GM21390 (cell line): ENCODE measurements around the gene HSD17B12.
A peak's percentile ranks its signal among the peaks of the same experiment; 100 is the strongest.

Experiments used
- ATAC-seq: cut with Tn5 transposase; IDR thresholded peaks from one replicate; pipeline ENCODE4 v1.9.1; 2021; ENCODE audit not compliant: unreplicated experiment

The HSD17B12 gene

GRCh38 chr11:43687120-43687791 is 6.7 kb downstream of the HSD17B12 start:
- ATAC-seq = peak; percentile 45

DNA sequence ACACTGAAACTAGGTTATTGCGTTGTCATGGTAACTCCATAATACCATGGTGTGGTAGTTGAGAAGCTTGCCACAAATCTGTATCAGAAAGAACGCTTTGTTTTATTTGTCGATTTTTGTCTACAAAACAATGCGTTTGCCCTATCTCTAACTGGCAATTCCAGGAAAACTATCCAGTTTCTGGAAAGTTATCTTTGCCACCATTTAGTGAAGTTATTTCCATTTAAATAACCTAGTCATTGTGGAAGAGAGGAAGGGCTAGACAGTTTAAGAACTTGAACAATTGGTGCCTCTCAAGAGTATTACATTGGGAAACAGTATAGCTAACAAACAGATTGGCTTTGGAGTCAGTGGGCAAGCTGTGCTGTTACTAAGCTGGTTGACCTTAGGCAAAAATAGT is 7.9 kb downstream of the HSD17B12 start:
- ATAC-seq = no peak

- no peak for ATAC-seq
Measured at GRCh38 chr11:43689167-43689566, 8.6 kb downstream of the HSD17B12 start.

DNA sequence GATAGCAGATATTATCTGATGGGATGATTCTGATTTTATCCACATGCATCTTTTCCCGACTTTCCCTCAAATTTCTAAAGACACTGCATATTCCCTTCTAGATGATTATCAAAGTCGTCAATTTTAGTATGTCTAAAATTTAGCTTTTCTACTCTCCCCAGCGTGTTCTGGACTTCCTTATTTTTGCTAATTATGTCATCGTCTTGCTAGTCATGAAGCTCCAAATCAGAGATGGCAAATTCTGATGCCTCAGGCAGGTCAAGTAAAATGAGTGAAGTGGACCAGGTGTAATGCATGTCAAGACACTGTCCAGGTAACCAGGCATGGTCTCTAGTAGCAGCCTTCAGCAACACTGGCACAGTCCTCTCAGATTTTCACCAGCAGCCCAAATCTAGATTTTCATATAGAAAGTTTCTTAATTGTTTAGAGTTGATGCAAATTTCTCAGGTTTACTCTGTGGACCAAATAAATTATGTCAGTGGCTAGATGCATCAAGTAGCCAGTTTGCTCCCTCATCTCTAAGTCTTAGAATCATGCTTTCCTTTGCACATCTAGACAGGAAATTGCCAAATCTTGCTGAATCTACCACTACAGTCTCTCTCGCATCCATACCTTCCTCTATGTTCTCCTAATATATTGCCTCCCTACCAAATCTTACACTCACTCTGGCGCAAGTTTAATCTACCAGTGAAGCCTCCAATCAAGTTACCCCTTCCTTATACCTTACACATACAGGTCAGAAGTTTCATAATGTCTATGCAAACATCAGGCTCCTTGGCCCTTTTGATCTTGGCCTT is 10.6 kb downstream of the HSD17B12 start:
- ATAC-seq = no peak

DNA sequence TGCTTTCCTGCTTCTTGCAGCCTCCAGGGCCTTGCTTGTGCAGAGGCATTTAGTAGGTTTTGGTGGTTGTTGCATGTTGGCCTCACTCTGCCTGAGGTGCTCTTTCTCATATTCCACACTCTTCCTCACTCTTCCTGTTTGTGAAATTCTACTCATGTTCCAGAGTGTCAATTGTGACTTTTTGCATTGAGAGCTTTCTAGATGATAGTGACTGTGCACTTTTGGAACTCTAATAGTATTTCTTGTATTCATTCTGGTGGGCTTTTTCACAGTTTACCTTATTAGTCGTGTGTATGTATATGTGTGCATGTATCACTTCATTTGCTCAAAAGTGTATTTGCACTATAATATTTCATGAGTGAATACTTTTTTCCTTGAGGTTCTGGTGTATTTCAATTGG is 11.3 kb downstream of the HSD17B12 start:
- no peak for ATAC-seq

DNA sequence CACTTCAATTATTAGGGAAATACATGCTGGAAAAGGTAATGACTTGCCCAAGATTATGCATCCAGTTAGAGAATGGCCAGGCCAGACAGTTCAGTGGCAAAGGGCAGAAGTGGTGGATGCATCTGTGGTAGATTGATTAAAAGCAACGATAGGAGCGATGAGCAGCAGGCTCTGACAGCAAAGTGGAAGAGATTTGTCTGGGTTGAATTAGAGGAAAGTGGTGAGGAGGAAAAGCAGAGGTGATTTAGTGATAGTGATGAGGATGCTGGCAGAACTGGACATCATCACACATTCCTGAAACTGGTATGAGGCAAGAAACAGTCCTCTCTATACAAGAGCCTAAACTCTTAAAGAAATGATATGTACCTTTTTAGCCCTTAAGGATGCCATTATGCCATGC is 12.5 kb downstream of the HSD17B12 start:
- no peak for ATAC-seq

DNA sequence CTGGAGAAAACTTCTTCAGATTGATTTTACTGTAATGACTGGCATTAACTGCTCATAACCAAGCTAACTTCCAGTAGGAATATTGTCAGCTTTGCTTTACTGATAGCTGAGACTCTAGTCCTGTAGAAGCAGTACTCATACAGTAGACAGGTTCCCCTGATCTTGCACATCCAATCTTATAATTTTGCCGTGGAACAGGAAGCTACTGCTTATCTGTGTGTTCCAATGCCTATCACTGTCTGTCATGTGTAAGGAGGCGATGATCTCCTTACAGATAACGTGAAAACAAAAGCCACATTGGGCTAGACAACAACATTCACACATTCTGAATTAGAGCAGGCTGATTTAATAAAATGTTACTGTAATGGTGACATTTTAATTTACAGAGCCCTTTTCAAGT is 13.2 kb downstream of the HSD17B12 start:
- no peak for ATAC-seq

DNA sequence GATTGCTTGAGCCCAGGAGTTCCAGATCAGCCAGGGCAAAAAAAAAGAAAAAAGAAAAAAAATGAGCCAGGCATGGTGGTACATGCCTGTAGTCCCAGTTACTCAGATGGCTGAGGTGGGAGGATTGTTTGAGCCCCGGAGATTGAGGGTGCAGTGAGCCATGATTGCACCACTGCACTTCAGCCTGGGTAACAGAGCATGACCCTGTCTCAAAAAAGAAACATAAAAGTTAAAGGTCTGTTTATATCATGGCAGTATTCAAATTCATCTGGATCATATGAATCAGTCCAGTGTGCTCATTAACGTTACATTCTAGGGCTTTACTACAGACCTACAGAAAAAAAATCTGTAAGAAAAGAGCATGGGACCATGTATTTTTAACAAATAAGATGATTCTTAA is 13.9 kb downstream of the HSD17B12 start:
- ATAC-seq = peak; percentile 74

DNA sequence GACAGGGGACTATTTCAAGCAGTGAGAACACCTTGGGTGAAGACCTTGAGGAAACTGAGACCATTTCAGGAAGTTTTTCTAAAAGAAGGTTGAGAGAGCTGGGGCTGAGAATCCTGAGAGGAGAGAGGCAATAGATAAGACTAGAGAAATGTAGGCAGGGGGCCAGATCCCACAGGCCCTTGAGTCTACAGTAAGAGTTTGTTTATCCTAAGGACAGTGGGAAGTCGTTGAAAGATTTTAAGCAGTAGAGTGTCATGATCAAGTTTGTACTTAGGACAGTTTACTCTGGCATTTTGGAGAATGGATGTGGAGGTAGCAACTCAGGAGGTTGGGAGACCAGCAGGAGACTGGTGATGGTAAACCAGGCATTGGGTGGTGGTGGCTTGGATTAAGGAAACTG is 17.1 kb downstream of the HSD17B12 start:
- no peak for ATAC-seq

DNA sequence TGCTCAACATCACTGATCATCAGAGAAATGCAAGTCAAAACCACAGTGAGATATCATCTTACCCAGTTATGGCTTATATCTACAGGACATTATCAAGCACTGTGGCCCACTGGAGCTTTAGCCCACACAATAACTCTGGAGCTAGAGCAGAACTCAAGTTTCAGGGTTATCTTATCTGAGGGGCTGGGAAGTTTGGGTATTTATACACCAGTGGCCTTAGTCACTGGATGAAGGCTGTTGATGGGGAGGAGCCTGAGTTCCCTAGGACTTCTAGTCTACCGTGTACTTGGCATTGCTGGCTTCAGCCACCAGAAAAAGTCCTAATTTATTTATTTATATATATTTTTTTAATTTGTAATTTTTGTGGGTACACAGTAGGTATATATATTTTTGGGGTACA is 19.3 kb downstream of the HSD17B12 start:
- ATAC-seq = no peak

DNA sequence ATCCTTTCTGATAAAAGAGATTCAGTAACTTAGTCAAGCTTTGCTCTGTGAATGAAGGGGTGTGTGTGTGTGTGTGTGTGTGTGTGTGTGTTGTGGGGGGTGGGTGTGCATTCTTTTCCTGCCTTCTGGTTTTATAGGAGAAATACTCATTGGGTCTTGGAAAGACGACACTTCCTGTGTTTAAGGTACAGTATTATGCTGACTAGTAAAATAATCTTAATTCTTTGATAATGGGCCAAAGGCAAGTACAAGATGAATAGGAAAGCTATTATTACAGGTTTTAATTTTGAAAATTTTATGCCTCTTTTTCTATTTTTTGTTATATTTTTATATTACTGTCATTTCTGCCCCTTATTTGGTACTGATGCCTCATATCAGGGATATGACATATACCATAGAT is 26.1 kb downstream of the HSD17B12 start:
- no peak for ATAC-seq

DNA sequence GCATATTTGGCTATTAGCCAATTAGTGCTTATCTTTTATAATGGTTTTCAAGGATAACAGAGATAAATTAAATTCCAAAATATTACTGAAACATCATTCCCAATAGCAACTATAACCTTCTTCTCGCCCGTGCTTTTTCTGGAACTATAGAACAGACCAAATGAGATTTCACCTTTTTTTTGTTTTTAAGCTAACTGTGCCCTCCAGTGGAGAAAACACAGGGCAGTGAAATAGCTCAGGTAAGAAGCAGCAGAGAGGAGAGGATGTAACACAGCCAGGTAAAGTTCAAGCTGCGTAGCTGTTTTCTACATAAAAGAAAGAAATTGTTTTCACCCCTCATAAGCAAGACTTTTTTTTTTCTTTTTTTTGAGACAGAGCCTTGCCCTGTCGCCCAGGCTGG is 28.2 kb downstream of the HSD17B12 start:
- ATAC-seq = no peak

GRCh38 chr11:43709689-43710088 is 29.2 kb downstream of the HSD17B12 start:
- ATAC-seq = no peak

DNA sequence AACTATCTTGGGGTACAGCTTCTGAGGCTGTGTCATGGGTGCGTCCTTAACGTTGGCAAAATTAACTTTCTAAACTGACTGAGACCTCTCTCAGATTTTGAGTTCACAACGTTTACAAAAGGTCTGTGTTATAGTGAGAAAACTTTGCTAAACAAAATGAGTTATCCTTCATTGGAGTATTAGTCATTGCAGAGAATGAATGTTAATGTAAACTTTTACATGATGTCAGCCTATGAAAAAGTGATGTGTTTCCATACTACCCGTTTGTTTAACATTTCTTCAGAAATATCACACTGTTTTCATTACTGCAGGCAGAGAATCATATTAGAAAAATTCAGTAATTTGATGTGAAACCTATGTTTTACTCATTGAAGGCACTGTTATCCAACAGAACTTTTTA is 32.1 kb downstream of the HSD17B12 start:
- ATAC-seq = no peak

DNA sequence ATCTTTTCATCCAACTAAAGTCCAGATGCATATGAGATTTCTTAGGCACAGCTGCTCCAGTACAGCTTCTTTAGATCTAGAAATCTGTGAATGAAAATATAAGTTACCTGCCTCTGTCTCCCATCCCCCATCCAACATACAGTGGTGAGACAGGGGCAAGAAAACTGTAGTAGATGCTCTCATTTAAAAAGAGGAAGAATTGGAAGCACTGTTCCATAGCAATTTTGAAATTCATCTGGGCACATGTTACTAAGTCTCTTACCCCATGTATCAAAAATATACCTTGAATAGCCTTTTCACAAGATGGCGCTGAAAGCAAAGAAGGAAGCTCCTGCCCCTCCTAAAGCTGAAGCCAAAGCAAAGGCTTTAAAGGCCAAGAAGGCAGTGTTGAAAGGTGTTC is 37.8 kb downstream of the HSD17B12 start:
- ATAC-seq = no peak

GRCh38 chr11:43723617-43724016 is 43.1 kb downstream of the HSD17B12 start:
- ATAC-seq = no peak

DNA sequence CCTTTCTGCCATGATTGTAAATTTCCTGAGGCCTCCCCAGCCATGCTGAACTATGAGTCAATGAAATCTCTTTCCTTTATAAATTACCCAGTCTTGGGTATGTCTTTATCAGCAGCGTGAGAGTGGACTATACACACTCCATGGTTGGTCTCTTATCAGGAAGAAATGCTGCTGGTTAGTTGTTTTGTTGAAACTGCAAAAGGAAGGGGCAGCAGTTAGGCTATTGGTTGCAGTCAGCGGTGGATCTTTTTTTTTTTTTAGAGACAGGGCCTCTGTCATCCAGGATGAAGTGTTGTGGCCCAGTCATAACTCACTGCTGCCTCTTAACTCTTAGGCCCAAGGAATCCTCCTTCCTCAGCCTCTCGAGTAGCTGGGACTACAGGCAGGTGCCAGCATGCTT is 51.7 kb downstream of the HSD17B12 start:
- ATAC-seq = no peak

GRCh38 chr11:43734256-43734655 is 53.7 kb downstream of the HSD17B12 start:
- ATAC-seq = no peak

- ATAC-seq = no peak
Measured at GRCh38 chr11:43735115-43735514, 54.6 kb downstream of the HSD17B12 start.

GRCh38 chr11:43735961-43736360 is 55.4 kb downstream of the HSD17B12 start:
- ATAC-seq = no peak

- ATAC-seq = no peak
Measured at GRCh38 chr11:43736502-43737200, 56.1 kb downstream of the HSD17B12 start.

DNA sequence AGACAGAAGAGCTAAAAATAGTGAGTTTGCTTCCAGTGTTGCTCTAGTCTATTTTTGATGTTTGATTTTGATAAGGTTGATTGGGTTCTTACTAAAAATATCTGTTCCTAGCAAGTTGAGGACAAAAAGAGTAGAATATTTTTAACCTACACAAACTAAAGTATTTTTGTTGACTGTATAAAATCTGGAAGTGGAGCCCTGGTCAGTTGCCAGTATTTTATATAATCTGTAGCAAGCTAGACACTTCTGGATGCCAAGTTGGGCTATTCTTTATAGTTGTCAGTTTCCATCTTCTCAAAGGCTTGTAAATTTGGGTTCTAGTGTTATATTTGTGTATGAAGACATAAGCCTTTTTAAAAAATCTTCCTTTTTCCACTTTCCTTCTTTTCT is 56.7 kb downstream of the HSD17B12 start:
- ATAC-seq = no peak
